SK-N-SH treated with all-trans-retinoic acid at 6 μM for 48 hours (cell line): ENCODE data around the gene PKDCC.

Source experiments
- CSRNP3 ChIP-seq: fragments of 250-450 bp; sonication (Bioruptor Pico); IDR thresholded peaks from 2 replicates; pipeline ENCODE4 v1.5.1; 2021; ENCODE audit warnings: mild to moderate bottlenecking, moderate library complexity
- GLIS3 ChIP-seq: fragments of 250-450 bp; sonication (Bioruptor Pico); IDR thresholded peaks from 2 replicates; pipeline ENCODE4 v1.5.0; 2020; ENCODE audit warnings: mild to moderate bottlenecking, moderate library complexity
- TOX ChIP-seq: fragments of 250-450 bp; sonication (Bioruptor Pico); IDR thresholded peaks from 2 replicates; pipeline ENCODE4 v1.8.0; 2021; ENCODE audit warnings: mild to moderate bottlenecking, moderate library complexity, borderline replicate concordance
- ZC3H10 ChIP-seq: fragments of 250-450 bp; sonication (Bioruptor Pico); IDR thresholded peaks from 2 replicates; pipeline ENCODE4 v1.5.1; 2021; ENCODE audit warnings: mild to moderate bottlenecking, moderate library complexity
- TF ChIP-seq, protein P1 (sequence below): fragments of 250-450 bp; sonication (Bioruptor Pico); IDR thresholded peaks from 2 replicates; pipeline ENCODE4 v1.8.0; 2020; ENCODE audit warnings: mild to moderate bottlenecking, moderate library complexity, borderline replicate concordance

GRCh38 chr2:42085706-42086487 lies 38.1 kb downstream of the PKDCC start:
- TF ChIP-seq, protein P1, sequence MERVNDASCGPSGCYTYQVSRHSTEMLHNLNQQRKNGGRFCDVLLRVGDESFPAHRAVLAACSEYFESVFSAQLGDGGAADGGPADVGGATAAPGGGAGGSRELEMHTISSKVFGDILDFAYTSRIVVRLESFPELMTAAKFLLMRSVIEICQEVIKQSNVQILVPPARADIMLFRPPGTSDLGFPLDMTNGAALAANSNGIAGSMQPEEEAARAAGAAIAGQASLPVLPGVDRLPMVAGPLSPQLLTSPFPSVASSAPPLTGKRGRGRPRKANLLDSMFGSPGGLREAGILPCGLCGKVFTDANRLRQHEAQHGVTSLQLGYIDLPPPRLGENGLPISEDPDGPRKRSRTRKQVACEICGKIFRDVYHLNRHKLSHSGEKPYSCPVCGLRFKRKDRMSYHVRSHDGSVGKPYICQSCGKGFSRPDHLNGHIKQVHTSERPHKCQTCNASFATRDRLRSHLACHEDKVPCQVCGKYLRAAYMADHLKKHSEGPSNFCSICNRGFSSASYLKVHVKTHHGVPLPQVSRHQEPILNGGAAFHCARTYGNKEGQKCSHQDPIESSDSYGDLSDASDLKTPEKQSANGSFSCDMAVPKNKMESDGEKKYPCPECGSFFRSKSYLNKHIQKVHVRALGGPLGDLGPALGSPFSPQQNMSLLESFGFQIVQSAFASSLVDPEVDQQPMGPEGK (CRISPR knock-in tag): no peak
- TF ChIP-seq TOX (CRISPR knock-in tag) (no peak), ZC3H10 (CRISPR knock-in tag) (no peak), CSRNP3 (no peak), GLIS3 (CRISPR knock-in tag) (no peak)
